Left renal pelvis (tissue), 4 donors: Measurements from ENCODE around the gene AMZ2. TPM values are rescaled to one million over a fixed set of nuclear protein-coding genes. Genes with fewer than 3 reads are reported as not detected.

Source experiments
- DNase-seq, 4 donors: peaks; one replicate each; pipeline ENCODE4 v3.0.0-alpha.2; 2013; ENCODE audit warnings: low read depth in 4 of 4, low spot score in 3 of 4
- polyA plus RNA-seq, 4 donors: library from polyadenylated mRNA; unstranded; fragments of 120-200 nt; gene quantifications; one replicate each; pipeline ENCODE4 v1.2.1, GENCODE V29; 2013; ENCODE audit not compliant: insufficient read length in 4 of 4

AMZ2 gene
- polyA plus RNA-seq, 4 donors = 73.8 to 102 (median 80.9) TPM

- DNase-seq = no peak
Measured at GRCh38 chr17:68289936-68290267, 42.1 kb downstream of the AMZ2 start.

DNA sequence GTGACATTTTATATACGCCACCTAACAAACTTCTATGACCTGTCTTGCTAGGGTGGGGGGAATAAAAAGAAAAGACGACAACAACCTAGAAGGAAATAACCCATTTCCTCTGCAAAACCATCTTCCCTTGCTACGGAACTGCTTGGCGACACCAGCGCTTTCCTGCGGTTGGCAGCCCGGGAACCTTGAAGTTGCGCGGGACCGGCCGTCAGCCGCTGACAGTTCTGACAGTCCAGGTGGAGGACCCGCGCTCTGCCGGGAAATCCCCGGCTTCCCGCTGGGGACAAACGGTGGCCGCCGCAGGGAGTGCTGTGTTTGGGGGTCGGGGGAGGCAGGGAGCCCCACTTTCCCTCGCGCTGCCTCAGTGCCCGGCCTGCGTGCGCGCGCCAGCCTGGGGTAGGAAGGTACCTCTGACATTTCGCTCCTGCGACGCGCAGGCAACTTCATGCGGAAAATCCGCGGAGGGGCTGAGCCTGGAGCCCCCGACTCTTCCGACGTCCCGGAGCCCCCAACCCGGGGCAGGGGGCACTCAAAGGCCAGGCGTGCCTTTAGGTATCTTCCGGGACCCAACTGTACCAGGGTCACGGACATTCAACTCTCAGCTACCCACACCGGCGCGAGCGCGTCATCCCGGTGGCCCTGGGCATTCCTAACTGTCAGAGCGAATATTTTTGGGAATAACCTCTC, 42.6 kb downstream of the AMZ2 start:
- no peak for DNase-seq

- DNase-seq = peak in 1 of 4 donors; percentile 64
Measured at GRCh38 chr17:68290955-68291835, 43.4 kb downstream of the AMZ2 start, which contains the start of the genes ARSG and SLC16A6. Gene ARSG, plus strand, starts transcription at chr17:68291495. Its CDS starts 15,999 bp downstream, at chr17:68307494. Gene SLC16A6, minus strand, starts transcription at chr17:68291127. Its CDS starts 12,807 bp downstream, at chr17:68278320.

GRCh38 chr17:68291836-68292688, 44.2 kb downstream of the AMZ2 start:
- peak in 1 of 4 donors; percentile 48 for DNase-seq

- DNase-seq = no peak
Measured at GRCh38 chr17:68292689-68293040, 44.8 kb downstream of the AMZ2 start.

- no peak for DNase-seq
Measured at GRCh38 chr17:68293490-68294195, 45.8 kb downstream of the AMZ2 start.

GRCh38 chr17:68294196-68294555, 46.3 kb downstream of the AMZ2 start:
- no peak for DNase-seq

GRCh38 chr17:68294617-68295016, 46.8 kb downstream of the AMZ2 start:
- no peak for DNase-seq

- no peak for DNase-seq
Measured at GRCh38 chr17:68295086-68295485, 47.2 kb downstream of the AMZ2 start.

GRCh38 chr17:68296217-68297191, 48.7 kb downstream of the AMZ2 start:
- DNase-seq = no peak

DNA sequence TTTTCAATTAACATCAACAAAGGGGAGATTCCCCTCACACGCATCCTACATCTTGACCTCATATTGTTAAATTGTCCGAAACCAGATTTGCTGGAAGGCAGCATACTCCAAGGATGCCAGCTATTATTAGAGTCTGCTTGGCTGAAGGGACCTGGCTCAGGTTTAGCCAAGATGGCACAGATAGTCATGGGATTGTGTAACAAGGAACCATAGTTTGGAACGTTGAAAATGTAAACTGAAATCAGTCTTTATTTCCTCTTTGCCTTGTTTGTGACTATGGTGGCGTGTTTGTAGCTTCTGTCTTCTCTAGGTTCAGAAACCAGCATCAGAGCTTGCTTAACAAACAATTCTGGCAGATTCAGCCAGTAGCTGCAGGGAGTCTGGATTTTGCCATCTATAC, 49.4 kb downstream of the AMZ2 start:
- DNase-seq = no peak

GRCh38 chr17:68298601-68299000, 50.8 kb downstream of the AMZ2 start:
- DNase-seq = no peak

DNA sequence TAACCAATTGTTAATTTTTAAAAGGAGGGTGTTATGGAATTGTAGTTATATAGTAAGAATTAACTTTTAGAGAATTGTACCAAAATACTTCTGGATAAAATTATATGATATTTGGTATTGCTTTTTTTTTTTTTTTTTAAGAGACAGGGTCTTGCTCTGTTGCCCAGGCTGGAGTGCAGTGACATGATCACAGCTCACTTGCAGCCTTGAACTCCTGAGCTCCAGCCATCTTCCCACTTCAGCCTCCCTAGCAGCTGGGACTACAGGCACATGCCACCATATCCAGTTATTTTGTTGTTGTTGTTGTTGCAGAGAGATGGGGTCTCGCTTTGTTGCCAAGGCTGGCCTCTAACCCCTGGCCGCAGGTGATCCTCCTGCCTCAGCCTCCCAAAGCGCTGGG, 52.0 kb downstream of the AMZ2 start:
- DNase-seq = no peak

GRCh38 chr17:68301438-68301959, 53.7 kb downstream of the AMZ2 start:
- no peak for DNase-seq

GRCh38 chr17:68302066-68302564, 54.3 kb downstream of the AMZ2 start:
- no peak for DNase-seq

DNA sequence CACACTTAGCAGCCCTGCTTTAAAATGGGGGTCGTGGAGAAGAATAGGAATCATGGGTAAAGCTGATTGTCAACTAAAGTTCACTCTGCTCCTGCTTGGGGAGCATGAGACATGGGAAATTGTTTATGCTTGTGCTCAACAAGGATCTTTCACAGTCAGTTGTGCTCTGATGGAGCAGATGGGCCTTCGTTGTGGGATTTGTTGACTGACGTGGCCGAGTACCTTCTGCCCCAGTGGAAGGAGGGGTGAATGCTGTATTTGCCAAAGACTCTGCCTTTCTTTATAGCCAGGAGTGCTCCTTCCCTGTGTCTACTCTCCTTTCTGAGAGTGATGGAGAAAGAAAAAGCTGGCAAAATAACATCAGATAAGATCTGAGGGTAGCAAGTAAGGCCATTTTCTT, 54.8 kb downstream of the AMZ2 start:
- DNase-seq = no peak

- no peak for DNase-seq
Measured at GRCh38 chr17:68304706-68305105, 56.9 kb downstream of the AMZ2 start.

DNA sequence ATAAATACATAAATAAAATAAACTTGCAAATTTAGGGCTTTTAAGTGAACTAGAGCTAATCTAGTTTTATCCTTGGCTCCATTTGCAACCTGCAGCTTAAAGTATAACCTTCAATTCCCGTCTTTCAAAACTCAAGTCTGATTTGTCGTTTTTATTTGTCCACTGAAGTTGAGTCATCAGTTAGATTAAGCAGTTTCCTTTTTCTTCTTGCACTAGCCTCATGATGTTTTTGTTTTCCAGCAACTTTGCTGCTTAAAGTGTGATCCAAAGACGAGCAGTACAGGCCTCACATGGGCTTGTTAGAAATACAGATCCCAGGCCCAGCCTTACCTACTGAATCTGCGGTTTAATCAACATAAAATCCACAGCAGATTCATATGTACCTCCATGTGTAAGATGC, 57.3 kb downstream of the AMZ2 start:
- no peak for DNase-seq
